CD14-positive monocyte (primary cell): ENCODE data around the gene POLR3G. TPM values are rescaled to one million over a fixed set of nuclear protein-coding genes. Genes with fewer than 3 reads are reported as not detected.

ENCODE experiments used
- DNase-seq, 3 donors: peaks; one replicate each; pipeline ENCODE4 v3.0.0-alpha.2; 2011 to 2022
- H2AFZ ChIP-seq: 2 replicates; pipeline ENCODE4 v1.6.0; 2012; ENCODE audit warnings: mild to moderate bottlenecking, low read depth, low read length, inconsistent platforms; ENCODE audit not compliant: insufficient read depth, poor library complexity, severe bottlenecking
- H3K27ac ChIP-seq, 2 donors: 1 replicate in 1 of 2; 2 replicates in 1 of 2; pipeline ENCODE4 v1.5.1; 2012 to 2013; ENCODE audit warnings: low read length in 2 of 2, control low read depth in 1 of 2, inconsistent platforms in 1 of 2, low read depth in 1 of 2, mild to moderate bottlenecking in 1 of 2
- H3K27me3 ChIP-seq, 2 donors: one replicate each; pipeline versions ENCODE4 v1.6.0 to v1.6.1; 2011 to 2013; ENCODE audit warnings: low read length in 2 of 2; ENCODE audit not compliant: control insufficient read depth in 2 of 2, insufficient read depth in 2 of 2
- H3K36me3 ChIP-seq, 2 donors: replicated peaks in 1 of 2; 1 replicate in 1 of 2; 2 replicates in 1 of 2; pipeline versions ENCODE4 v1.5.1 to v1.6.1; 2012 to 2013; ENCODE audit warnings: low read length in 2 of 2, control low read depth in 1 of 2, inconsistent platforms in 1 of 2, mild to moderate bottlenecking in 1 of 2; ENCODE audit not compliant: insufficient read depth in 2 of 2, control insufficient read depth in 1 of 2
- H3K4me1 ChIP-seq, 2 donors: 1 replicate in 1 of 2; 2 replicates in 1 of 2; pipeline versions ENCODE4 v1.5.1 to v1.6.1; 2012 to 2013; ENCODE audit warnings: low read length in 2 of 2, control low read depth in 1 of 2, inconsistent platforms in 1 of 2, mild to moderate bottlenecking in 1 of 2, moderate library complexity in 1 of 2; ENCODE audit not compliant: insufficient read depth in 2 of 2, control insufficient read depth in 1 of 2
- H3K4me2 ChIP-seq: replicated peaks from 2 replicates; pipeline ENCODE3; 2012; ENCODE audit warnings: low read length, moderate library complexity, mild to moderate bottlenecking; ENCODE audit not compliant: poor library complexity, severe bottlenecking; ENCODE audit errors: extremely low read depth
- H3K4me3 ChIP-seq, 3 experiments: fragments of 200-600 bp in 1 of 3; sonication (generic) in 1 of 3; replicated peaks in 1 of 3; 1 replicate in 2 of 3; 2 replicates in 1 of 3; pipeline ENCODE4 v1.5.1; 2011 to 2013; ENCODE audit warnings: low read length in 3 of 3, mild to moderate bottlenecking in 3 of 3, control low read depth in 2 of 3, low read depth in 2 of 3, inconsistent platforms in 1 of 3, moderate library complexity in 1 of 3
- H3K79me2 ChIP-seq: 2 replicates; pipeline ENCODE4 v1.6.0; 2012; ENCODE audit warnings: mild to moderate bottlenecking, control low read depth, inconsistent platforms, low read length, moderate library complexity; ENCODE audit not compliant: insufficient read depth
- H3K9ac ChIP-seq: 2 replicates; pipeline ENCODE4 v1.6.0; 2017; ENCODE audit warnings: low read length, mild to moderate bottlenecking; ENCODE audit not compliant: insufficient read depth, poor library complexity, severe bottlenecking
- H3K9me3 ChIP-seq, 2 donors: replicated peaks in 1 of 2; 1 replicate in 1 of 2; 2 replicates in 1 of 2; pipeline versions ENCODE4 v1.5.1 to v1.6.1; 2012 to 2013; ENCODE audit warnings: low read length in 2 of 2, control low read depth in 1 of 2; ENCODE audit not compliant: control insufficient read depth in 1 of 2, insufficient read depth in 1 of 2
- H4K20me1 ChIP-seq: 2 replicates; pipeline ENCODE4 v1.6.0; 2012; ENCODE audit warnings: mild to moderate bottlenecking, low read length, control low read depth, moderate library complexity; ENCODE audit not compliant: insufficient read depth
- H3K27ac Mint-ChIP-seq, 7 donors: one replicate each; pipeline ENCODE4 v1.8.0; 2020; ENCODE audit warnings: mild to moderate bottlenecking in 7 of 7, mixed read lengths in 7 of 7, moderate library complexity in 6 of 7, inconsistent platforms in 2 of 7
- H3K27me3 Mint-ChIP-seq, 3 donors: one replicate each; pipeline ENCODE4 v1.8.0; 2021 to 2022; ENCODE audit warnings: low read depth in 3 of 3, mild to moderate bottlenecking in 3 of 3, mixed read lengths in 3 of 3, moderate library complexity in 3 of 3, inconsistent platforms in 1 of 3
- H3K36me3 Mint-ChIP-seq, 2 donors: one replicate each; pipeline ENCODE4 v1.8.0; 2020; ENCODE audit warnings: mixed read lengths in 2 of 2, inconsistent platforms in 1 of 2, mild to moderate bottlenecking in 1 of 2
- H3K4me1 Mint-ChIP-seq: one replicate; pipeline ENCODE4 v1.8.0; 2020; ENCODE audit warnings: mild to moderate bottlenecking, mixed read lengths
- H3K4me3 Mint-ChIP-seq, 2 donors: one replicate each; pipeline ENCODE4 v1.8.0; 2020; ENCODE audit warnings: mild to moderate bottlenecking in 2 of 2, mixed read lengths in 2 of 2, moderate library complexity in 1 of 2
- H3K9me3 Mint-ChIP-seq, 7 donors: one replicate each; pipeline ENCODE4 v1.8.0; 2020 to 2022; ENCODE audit warnings: mixed read lengths in 7 of 7, mild to moderate bottlenecking in 6 of 7, moderate library complexity in 6 of 7, inconsistent platforms in 2 of 7
- whole genome bisulfite sequencing: methylation state at CpG from one replicate; pipeline ENCODE4 v1.1.5; 2013; ENCODE audit warnings: missing lambda C conversion rate; ENCODE audit not compliant: insufficient coverage; 5-methylcytosine and 5-hydroxymethylcytosine counted together
- intact Hi-C, 2 donors: fragments of 100-400 bp; cut with micrococcal nuclease; formaldehyde crosslinking; loops; one replicate each; pipeline versions ENCODE4 v1.15.0 to v1.15.1; 2023
- polyA plus RNA-seq, 3 donors: library from polyadenylated mRNA; depleted of rRNA in 1 of 3; unstranded in 2 of 3; stranded (reverse) in 1 of 3; fragments of 300-500 nt in 2 of 3; fragments of >200 nt in 1 of 3; fragmentation: Illumina TruSeq in 2 of 3; gene quantifications; 1 replicate in 2 of 3; 2 replicates in 1 of 3; pipeline ENCODE4 v1.2.3, GENCODE V29; 2012 to 2021
- TF ChIP-seq, protein P1 (sequence below): fragments of 200-600 bp; IDR thresholded peaks from one replicate; pipeline ENCODE4 v1.8.0; 2022; ENCODE audit warnings: antibody characterized with exemption, mild to moderate bottlenecking

Gene POLR3G
- polyA plus RNA-seq, 3 donors, result 0.07 to 0.36 (median 0.13) TPM

DNA sequence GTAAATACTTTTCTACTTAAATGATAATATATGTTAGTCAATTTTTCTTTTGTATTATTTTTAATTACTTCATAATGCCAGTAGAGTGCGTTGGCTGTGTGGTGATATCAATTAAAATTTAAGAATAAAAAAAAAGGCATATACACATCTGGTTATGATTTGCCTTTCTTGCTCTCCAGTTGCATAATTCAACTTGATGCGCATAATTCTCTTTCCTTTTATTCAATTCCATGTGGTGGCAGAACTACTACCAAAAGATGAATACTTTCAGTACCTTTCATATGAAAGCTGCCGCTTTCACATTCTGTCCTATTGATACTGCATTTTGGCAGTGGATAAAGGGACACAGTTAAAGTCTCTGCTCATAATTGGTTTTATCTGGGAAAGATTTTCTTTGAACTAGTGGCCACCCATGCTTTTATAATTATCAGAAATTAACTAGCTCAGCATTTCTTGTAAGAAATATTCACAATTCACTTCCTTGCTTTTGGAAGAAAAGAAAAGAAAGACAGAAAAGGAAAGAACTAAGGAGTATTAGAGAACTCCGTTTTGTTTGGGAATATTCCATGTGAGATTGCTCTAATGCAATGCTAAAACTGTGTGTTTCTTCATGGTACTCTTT, 71.7 kb downstream of the POLR3G start:
- no peak overlapping the region for H3K4me3 Mint-ChIP-seq
- no peak overlapping the region for H3K4me2 ChIP-seq
- peaks cover 5 to 7% of the 10 kb centered on the region in 2 donors for H3K4me1 ChIP-seq
- H3K9me3 Mint-ChIP-seq, result peaks cover 0 to 2% (median 0%) of the 10 kb centered on the region in 7 donors
- H3K36me3 ChIP-seq, result no peaks in the 10 kb centered on the region
- H3K27ac ChIP-seq, result no peak overlapping the region
- H3K27me3 ChIP-seq, result no peaks in the 10 kb centered on the region
- H3K36me3 Mint-ChIP-seq, result no peaks in the 10 kb centered on the region
- no peaks in the 10 kb centered on the region for H3K79me2 ChIP-seq
- no peaks in the 10 kb centered on the region for H3K9me3 ChIP-seq
- H3K4me3 ChIP-seq, result no peak overlapping the region
- no peak overlapping the region for H3K27ac Mint-ChIP-seq
- no peak overlapping the region for H2AFZ ChIP-seq
- no CpG with 5 or more reads among the region's 4 CpGs for WGBS
- H3K27me3 Mint-ChIP-seq, result peaks cover 1 to 3% (median 1%) of the 10 kb centered on the region in 3 donors
- H4K20me1 ChIP-seq, result no peaks in the 10 kb centered on the region
- H3K4me1 Mint-ChIP-seq, result peaks cover 14% of the 10 kb centered on the region
- no peak for DNase-seq
- no peak overlapping the region for H3K9ac ChIP-seq
- intact Hi-C loops, result no loop called here
- TF ChIP-seq, protein P1, sequence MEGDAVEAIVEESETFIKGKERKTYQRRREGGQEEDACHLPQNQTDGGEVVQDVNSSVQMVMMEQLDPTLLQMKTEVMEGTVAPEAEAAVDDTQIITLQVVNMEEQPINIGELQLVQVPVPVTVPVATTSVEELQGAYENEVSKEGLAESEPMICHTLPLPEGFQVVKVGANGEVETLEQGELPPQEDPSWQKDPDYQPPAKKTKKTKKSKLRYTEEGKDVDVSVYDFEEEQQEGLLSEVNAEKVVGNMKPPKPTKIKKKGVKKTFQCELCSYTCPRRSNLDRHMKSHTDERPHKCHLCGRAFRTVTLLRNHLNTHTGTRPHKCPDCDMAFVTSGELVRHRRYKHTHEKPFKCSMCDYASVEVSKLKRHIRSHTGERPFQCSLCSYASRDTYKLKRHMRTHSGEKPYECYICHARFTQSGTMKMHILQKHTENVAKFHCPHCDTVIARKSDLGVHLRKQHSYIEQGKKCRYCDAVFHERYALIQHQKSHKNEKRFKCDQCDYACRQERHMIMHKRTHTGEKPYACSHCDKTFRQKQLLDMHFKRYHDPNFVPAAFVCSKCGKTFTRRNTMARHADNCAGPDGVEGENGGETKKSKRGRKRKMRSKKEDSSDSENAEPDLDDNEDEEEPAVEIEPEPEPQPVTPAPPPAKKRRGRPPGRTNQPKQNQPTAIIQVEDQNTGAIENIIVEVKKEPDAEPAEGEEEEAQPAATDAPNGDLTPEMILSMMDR, result no peak

- Mint-ChIP-seq H3K4me1 (peaks cover 19% of the 10 kb centered on the region), H3K27ac (no peak overlapping the region), H3K27me3 (peaks cover 4 to 10% (median 6%) of the 10 kb centered on the region in 3 donors), H3K4me3 (no peak overlapping the region), H3K36me3 (no peaks in the 10 kb centered on the region), H3K9me3 (peaks cover 0 to 4% (median 3%) of the 10 kb centered on the region in 7 donors)
- Histone ChIP-seq H4K20me1 (no peaks in the 10 kb centered on the region), H3K27me3 (peaks cover 2 to 3% of the 10 kb centered on the region in 2 donors), H3K27ac (no peak overlapping the region), H2AFZ (no peak overlapping the region), H3K4me1 (peaks cover 5 to 7% of the 10 kb centered on the region in 2 donors), H3K9me3 (peaks cover 0 to 3% of the 10 kb centered on the region in 2 donors), H3K9ac (no peak overlapping the region), H3K4me3 (no peak overlapping the region), H3K79me2 (no peaks in the 10 kb centered on the region), H3K36me3 (no peaks in the 10 kb centered on the region), H3K4me2 (no peak overlapping the region)
- TF ChIP-seq, protein P1, result no peak
- WGBS, result no CpG with 5 or more reads among the region's 1 CpG
- DNase-seq, result no peak
- intact Hi-C loops, result no loop called here
These were observed 72.4 kb downstream of the POLR3G start for GRCh38 chr5:90547072-90547536.
